DND-41 (cell line): ENCODE measurements around the gene NUAK1.

Experiments used
- EZH2 ChIP-seq: IDR thresholded peaks from 3 replicates; pipeline ENCODE4 v1.6.1; 2012; ENCODE audit warnings: borderline replicate concordance, low read depth, mild to moderate bottlenecking, moderate library complexity, low read length, inconsistent platforms; ENCODE audit not compliant: severe bottlenecking
- TF ChIP-seq, protein P1 (sequence below): IDR thresholded peaks from 2 replicates; pipeline ENCODE4 v1.5.1; 2012; ENCODE audit warnings: borderline replicate concordance, low read length, moderate library complexity, mild to moderate bottlenecking; ENCODE audit not compliant: poor library complexity, severe bottlenecking; ENCODE audit errors: extremely low read depth

DNA sequence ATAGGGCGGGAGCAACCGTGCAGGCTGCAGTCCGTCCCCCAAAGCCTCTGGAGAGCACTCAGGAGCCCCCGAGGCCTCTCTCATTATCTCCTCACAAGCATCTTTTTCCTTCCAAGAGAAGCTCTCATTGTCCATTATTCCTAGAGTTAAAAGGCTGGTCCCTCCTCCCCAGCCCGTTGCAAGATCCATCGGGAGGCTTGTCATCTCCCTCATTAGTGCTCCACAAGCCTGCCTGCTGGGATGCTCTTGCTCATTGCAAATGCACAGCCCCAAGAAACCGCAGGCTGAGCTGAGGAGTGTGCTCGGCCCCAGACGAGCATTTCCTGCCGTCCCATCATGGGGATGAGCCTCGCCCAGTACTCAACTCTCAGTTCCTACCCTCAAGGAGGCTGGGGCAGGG, 23.3 kb downstream of the NUAK1 start:
- TF ChIP-seq, protein P1, sequence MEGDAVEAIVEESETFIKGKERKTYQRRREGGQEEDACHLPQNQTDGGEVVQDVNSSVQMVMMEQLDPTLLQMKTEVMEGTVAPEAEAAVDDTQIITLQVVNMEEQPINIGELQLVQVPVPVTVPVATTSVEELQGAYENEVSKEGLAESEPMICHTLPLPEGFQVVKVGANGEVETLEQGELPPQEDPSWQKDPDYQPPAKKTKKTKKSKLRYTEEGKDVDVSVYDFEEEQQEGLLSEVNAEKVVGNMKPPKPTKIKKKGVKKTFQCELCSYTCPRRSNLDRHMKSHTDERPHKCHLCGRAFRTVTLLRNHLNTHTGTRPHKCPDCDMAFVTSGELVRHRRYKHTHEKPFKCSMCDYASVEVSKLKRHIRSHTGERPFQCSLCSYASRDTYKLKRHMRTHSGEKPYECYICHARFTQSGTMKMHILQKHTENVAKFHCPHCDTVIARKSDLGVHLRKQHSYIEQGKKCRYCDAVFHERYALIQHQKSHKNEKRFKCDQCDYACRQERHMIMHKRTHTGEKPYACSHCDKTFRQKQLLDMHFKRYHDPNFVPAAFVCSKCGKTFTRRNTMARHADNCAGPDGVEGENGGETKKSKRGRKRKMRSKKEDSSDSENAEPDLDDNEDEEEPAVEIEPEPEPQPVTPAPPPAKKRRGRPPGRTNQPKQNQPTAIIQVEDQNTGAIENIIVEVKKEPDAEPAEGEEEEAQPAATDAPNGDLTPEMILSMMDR = no peak
- no peak for TF ChIP-seq EZH2
